Measurements from ENCODE around the gene TINAG. TPM values are rescaled to one million over a fixed set of nuclear protein-coding genes. Genes with fewer than 3 reads are reported as not detected.
A peak's percentile ranks its signal among the peaks of the same experiment; 100 is the strongest.

TINAG gene
- 12.6 and 17.4 TPM in 2 replicates for total RNA-seq (2022)
- Bru-seq, nascent RNA: percentile 65 among the genes with signal in this experiment
- BruChase-seq, experiment 1, labeled RNA remaining after a 6-hour chase: percentile 47 among the genes with signal in this experiment
- percentile 38 among the genes with signal in this experiment for BruChase-seq, experiment 2, labeled RNA remaining after a 2-hour chase
- long read RNA-seq, transcript TINAG-201 (11 exons, 1,754 nt): major isoform, 6 of 22 reads
- long read RNA-seq, partial matches to known transcripts: 10 of 22 reads
- long read RNA-seq, other reads (novel, unspliced or antisense): 4 of 22 reads

DNA sequence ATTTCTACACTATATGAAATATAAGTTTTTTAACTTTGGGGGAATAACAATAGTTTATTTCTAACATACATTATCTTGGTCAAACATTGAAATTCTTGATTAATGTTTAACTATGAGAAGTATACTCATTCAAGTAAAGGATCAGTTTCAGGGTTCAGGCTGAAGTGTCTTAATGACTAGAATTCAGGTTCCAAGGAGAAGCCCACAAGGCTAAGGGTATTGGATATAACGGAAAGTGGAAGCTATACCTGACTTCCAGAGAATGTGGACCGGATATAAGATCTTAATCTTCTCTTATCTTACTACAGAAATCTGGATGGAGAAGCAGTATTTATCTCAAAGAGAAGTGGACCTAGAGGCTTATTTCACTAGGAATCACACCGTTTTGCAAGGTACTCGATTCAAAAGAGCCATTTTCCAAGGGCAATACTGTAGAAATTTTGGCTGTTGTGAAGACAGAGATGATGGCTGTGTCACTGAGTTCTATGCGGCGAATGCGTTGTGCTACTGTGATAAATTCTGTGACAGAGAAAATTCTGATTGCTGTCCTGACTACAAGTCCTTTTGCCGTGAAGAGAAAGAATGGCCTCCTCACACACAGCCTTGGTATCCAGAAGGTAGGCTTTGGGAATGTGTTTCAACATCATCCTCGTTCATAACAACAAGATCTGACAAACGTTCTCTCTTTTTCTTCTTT lies at the start of gene TINAG:
Gene TINAG, plus strand, starts transcription at position 153 of the 697 bp plus-strand sequence. Its CDS starts 110 bp downstream, at position 263.
- DNase-seq: no peak
- Mint-ChIP-seq H3K36me3 (ENCODE audit: insufficient read depth, unreplicated experiment) (peaks cover 39% of the 10 kb centered on the region), H3K4me3 (ENCODE audit: low read depth, unreplicated experiment) (no peak within 1 kb of the TSS), H3K9me3 (ENCODE audit: low read depth, unreplicated experiment) (no peaks in the 10 kb centered on the region), H3K4me1 (ENCODE audit: low read depth, unreplicated experiment) (peaks cover 17% of the 10 kb centered on the region), H3K27me3 (ENCODE audit: unreplicated experiment) (no peaks in the 10 kb centered on the region), H3K27ac (ENCODE audit: unreplicated experiment) (no peak within 1 kb of the TSS)
- TF ChIP-seq CTCF (IDR thresholded peaks at IDR 0.05; ENCODE audit: unreplicated experiment): no peak
- intact Hi-C loops (cut with micrococcal nuclease; ENCODE audit: unreplicated experiment): loop anchor here (2.0 kb wide), 1 partner anchor 40 kb away; no protein-coding TSS in a partner anchor
- CTCF ChIA-PET: interaction anchor here (1.7 kb wide), 1 partner anchor 17 kb away, joined by 5 read pairs; no protein-coding TSS in a partner anchor
- TSS peak; percentile 68 for BruUV-seq (replicated peaks)

DNA sequence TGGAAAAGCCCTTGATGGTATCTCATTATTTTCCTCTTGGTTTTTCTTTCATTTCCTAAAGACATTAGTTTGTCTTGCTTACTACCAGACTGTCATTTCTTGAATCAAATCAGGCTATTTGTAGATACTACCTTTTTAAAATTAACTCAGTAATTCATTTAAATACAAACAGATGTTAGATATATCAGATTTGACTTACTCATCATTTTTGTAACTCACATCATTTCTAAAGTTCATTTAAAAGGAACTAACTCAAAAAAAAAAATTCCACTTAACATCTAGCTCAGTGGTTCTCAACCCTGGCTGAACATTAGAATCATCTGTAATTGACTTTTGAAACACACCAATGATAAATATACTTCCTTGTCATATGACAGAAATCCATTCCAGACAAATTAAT lies 48.2 kb upstream of the TINAG start:
- CTCF ChIA-PET: no interaction called here
- Mint-ChIP-seq H3K36me3 (ENCODE audit: insufficient read depth, unreplicated experiment) (no peaks in the 10 kb centered on the region), H3K9me3 (ENCODE audit: low read depth, unreplicated experiment) (no peaks in the 10 kb centered on the region), H3K27me3 (ENCODE audit: unreplicated experiment) (no peaks in the 10 kb centered on the region), H3K4me1 (ENCODE audit: low read depth, unreplicated experiment) (peaks cover 8% of the 10 kb centered on the region), H3K27ac (ENCODE audit: unreplicated experiment) (no peak overlapping the region), H3K4me3 (ENCODE audit: low read depth, unreplicated experiment) (no peak overlapping the region)
- intact Hi-C loops (cut with micrococcal nuclease; ENCODE audit: unreplicated experiment): no loop called here
- no peak for DNase-seq
- BruUV-seq (replicated peaks): no TSS peak
- no peak for TF ChIP-seq CTCF (IDR thresholded peaks at IDR 0.05; ENCODE audit: unreplicated experiment)

GRCh38 chr6:54262499-54262898 lies 45.7 kb upstream of the TINAG start:
- H3K4me3 Mint-ChIP-seq (ENCODE audit: low read depth, unreplicated experiment): no peak overlapping the region
- no peak for TF ChIP-seq CTCF (IDR thresholded peaks at IDR 0.05; ENCODE audit: unreplicated experiment)
- BruUV-seq (replicated peaks): no TSS peak
- DNase-seq: no peak
- no peaks in the 10 kb centered on the region for H3K36me3 Mint-ChIP-seq (ENCODE audit: insufficient read depth, unreplicated experiment)
- CTCF ChIA-PET: no interaction called here
- H3K9me3 Mint-ChIP-seq (ENCODE audit: low read depth, unreplicated experiment): no peaks in the 10 kb centered on the region
- no peaks in the 10 kb centered on the region for H3K27me3 Mint-ChIP-seq (ENCODE audit: unreplicated experiment)
- H3K4me1 Mint-ChIP-seq (ENCODE audit: low read depth, unreplicated experiment): peaks cover 9% of the 10 kb centered on the region
- intact Hi-C loops (cut with micrococcal nuclease; ENCODE audit: unreplicated experiment): no loop called here
- H3K27ac Mint-ChIP-seq (ENCODE audit: unreplicated experiment): no peak overlapping the region

- intact Hi-C loops (cut with micrococcal nuclease; ENCODE audit: unreplicated experiment): no loop called here
- TF ChIP-seq CTCF (IDR thresholded peaks at IDR 0.05; ENCODE audit: unreplicated experiment): no peak
- DNase-seq: no peak
- Mint-ChIP-seq H3K9me3 (ENCODE audit: low read depth, unreplicated experiment) (no peaks in the 10 kb centered on the region), H3K4me1 (ENCODE audit: low read depth, unreplicated experiment) (peaks cover 14% of the 10 kb centered on the region), H3K27ac (ENCODE audit: unreplicated experiment) (no peak overlapping the region), H3K27me3 (ENCODE audit: unreplicated experiment) (no peaks in the 10 kb centered on the region), H3K4me3 (ENCODE audit: low read depth, unreplicated experiment) (no peak overlapping the region), H3K36me3 (ENCODE audit: insufficient read depth, unreplicated experiment) (no peaks in the 10 kb centered on the region)
- CTCF ChIA-PET: no interaction called here
- BruUV-seq (replicated peaks): no TSS peak
Measured at GRCh38 chr6:54262971-54263370, 45.3 kb upstream of the TINAG start.

All from Calu3 (cell line).